Measurements from ENCODE around the gene OXTR. TPM values are rescaled to one million over a fixed set of nuclear protein-coding genes. Genes with fewer than 3 reads are reported as not detected.

OXTR gene
- total RNA-seq, 1 donor from 2014 or later: 0.50 TPM

DNA sequence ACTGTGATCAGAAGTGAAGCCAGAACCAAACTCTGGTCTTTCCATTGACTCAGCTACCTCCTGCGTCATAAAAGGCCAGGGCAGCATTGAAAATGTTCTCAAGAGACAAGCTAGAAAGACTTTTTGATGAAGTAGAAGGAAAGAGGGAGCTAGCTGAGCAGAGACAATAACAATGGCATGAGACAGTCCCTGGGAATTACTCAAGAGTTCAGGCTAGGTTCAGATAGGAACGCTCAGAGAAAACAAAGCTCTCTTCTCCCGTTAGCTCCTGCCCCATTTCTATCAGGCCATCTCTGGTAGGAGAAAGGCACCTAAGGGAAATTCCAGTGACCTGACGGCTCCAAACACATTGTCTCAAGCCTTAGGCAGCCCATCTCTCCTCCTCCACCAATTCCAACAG is 7.0 kb upstream of the OXTR start:
- TF ChIP-seq, protein P1, sequence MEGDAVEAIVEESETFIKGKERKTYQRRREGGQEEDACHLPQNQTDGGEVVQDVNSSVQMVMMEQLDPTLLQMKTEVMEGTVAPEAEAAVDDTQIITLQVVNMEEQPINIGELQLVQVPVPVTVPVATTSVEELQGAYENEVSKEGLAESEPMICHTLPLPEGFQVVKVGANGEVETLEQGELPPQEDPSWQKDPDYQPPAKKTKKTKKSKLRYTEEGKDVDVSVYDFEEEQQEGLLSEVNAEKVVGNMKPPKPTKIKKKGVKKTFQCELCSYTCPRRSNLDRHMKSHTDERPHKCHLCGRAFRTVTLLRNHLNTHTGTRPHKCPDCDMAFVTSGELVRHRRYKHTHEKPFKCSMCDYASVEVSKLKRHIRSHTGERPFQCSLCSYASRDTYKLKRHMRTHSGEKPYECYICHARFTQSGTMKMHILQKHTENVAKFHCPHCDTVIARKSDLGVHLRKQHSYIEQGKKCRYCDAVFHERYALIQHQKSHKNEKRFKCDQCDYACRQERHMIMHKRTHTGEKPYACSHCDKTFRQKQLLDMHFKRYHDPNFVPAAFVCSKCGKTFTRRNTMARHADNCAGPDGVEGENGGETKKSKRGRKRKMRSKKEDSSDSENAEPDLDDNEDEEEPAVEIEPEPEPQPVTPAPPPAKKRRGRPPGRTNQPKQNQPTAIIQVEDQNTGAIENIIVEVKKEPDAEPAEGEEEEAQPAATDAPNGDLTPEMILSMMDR (IDR thresholded peaks at IDR 0.05): no peak
- ATAC-seq: no peak
- H3K36me3 ChIP-seq: no peaks in the 10 kb centered on the region
- no peak for DNase-seq
- H3K4me3 ChIP-seq: no peak overlapping the region
- intact Hi-C loops (cut with DNase I): no loop called here
- no peaks in the 10 kb centered on the region for H3K9me3 ChIP-seq
- no peaks in the 10 kb centered on the region for H3K4me1 ChIP-seq
- H3K27ac ChIP-seq: no peak overlapping the region
- no peaks in the 10 kb centered on the region for H3K27me3 ChIP-seq (ENCODE audit: low read depth)

GRCh38 chr3:8775602-8776001 is 6.2 kb upstream of the OXTR start:
- Histone ChIP-seq H3K36me3 (no peaks in the 10 kb centered on the region), H3K4me1 (no peaks in the 10 kb centered on the region), H3K27ac (no peak overlapping the region), H3K27me3 (ENCODE audit: low read depth) (peaks cover 1% of the 10 kb centered on the region), H3K9me3 (no peaks in the 10 kb centered on the region), H3K4me3 (no peak overlapping the region)
- intact Hi-C loops (cut with DNase I): no loop called here
- DNase-seq: no peak
- TF ChIP-seq, protein P1 (IDR thresholded peaks at IDR 0.05): no peak
- ATAC-seq: no peak

GRCh38 chr3:8775181-8775580 is 5.8 kb upstream of the OXTR start:
- TF ChIP-seq, protein P1 (IDR thresholded peaks at IDR 0.05): no peak
- intact Hi-C loops (cut with DNase I): no loop called here
- H3K27ac ChIP-seq: no peak overlapping the region
- no peak for ATAC-seq
- no peak for DNase-seq
- H3K9me3 ChIP-seq: no peaks in the 10 kb centered on the region
- H3K4me1 ChIP-seq: no peaks in the 10 kb centered on the region
- peaks cover 5% of the 10 kb centered on the region for H3K27me3 ChIP-seq (ENCODE audit: low read depth)
- H3K4me3 ChIP-seq: no peak overlapping the region
- H3K36me3 ChIP-seq: no peaks in the 10 kb centered on the region

- ATAC-seq (no peak), DNase-seq (no peak)
- Histone ChIP-seq H3K9me3 (no peaks in the 10 kb centered on the region), H3K27ac (no peak overlapping the region), H3K4me3 (no peak overlapping the region), H3K4me1 (peaks cover 7% of the 10 kb centered on the region), H3K27me3 (ENCODE audit: low read depth) (peaks cover 15% of the 10 kb centered on the region), H3K36me3 (no peaks in the 10 kb centered on the region)
- intact Hi-C loops (cut with DNase I): no loop called here
- TF ChIP-seq, protein P1 (IDR thresholded peaks at IDR 0.05): no peak
Observed at GRCh38 chr3:8773941-8774542, 4.6 kb upstream of the OXTR start.

DNA sequence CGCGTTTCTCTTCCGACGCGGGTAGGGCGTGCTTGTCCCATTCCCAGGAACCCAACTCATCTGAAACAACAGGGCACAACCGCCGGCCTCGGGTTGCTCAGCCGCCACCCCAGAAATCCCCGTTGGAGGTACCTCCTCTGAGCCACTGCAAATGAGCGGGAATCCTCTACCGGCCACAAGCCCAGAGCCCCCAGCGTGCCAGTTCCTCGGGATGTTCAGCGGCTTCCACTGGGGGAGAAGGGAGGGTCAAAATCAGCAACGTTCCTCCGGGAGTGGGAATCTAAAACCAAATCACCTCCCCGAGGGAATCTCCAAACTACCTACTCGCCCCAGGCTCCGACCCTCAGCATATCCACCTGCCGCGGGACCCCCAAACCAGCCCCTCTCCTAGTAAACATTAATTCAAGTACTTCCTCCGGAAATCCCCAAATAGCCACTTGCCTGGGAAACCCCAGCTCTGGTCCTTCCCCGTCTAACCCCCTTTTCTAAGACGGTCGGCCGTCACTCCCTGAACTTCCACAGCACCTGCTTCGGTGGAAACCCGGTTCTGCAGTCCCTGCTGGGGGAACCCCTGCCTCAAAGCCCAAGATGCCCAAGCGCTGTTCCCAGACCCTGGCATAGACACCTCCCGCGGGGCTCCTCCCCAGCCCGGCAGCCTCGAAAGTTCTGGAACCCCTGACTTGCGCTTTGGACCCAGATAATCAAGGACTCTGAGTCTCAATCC is 887 bp downstream of the OXTR start:
- H3K36me3 ChIP-seq: no peaks in the 10 kb centered on the region
- H3K4me1 ChIP-seq: peaks cover 26% of the 10 kb centered on the region
- no peak overlapping the region for H3K27ac ChIP-seq
- no peak for DNase-seq
- ATAC-seq: peak; percentile 7 to 17
- TF ChIP-seq, protein P1 (IDR thresholded peaks at IDR 0.05): no peak
- intact Hi-C loops (cut with DNase I): no loop called here
- H3K4me3 ChIP-seq: peak overlapping the region; percentile 17
- no peaks in the 10 kb centered on the region for H3K9me3 ChIP-seq
- H3K27me3 ChIP-seq (ENCODE audit: low read depth): peaks cover 40% of the 10 kb centered on the region

All from lower lobe of right lung (tissue), 2 donors.